Keratinocyte (primary cell): Measurements from ENCODE around the gene MARCOL. TPM values are rescaled to one million over a fixed set of nuclear protein-coding genes. Genes with fewer than 3 reads are reported as not detected.

Experiments
- DNase-seq: peaks from one replicate; pipeline ENCODE4 v3.0.0-alpha.2; 2011; ENCODE audit warnings: low read depth, missing footprints, low spot score
- FAIRE-seq: peaks from 2 replicates; lab custom pipeline; 2011; peaks lifted over from hg19 to GRCh38; lab: Jason Lieb, UNC
- H2AFZ ChIP-seq: 2 replicates; pipeline ENCODE4 v1.6.0; 2012; ENCODE audit warnings: low read length, control low read depth, inconsistent platforms; ENCODE audit not compliant: control insufficient read depth
- H3K27ac ChIP-seq: 2 replicates; pipeline ENCODE4 v1.5.1; 2011; ENCODE audit warnings: low read length; ENCODE audit not compliant: control insufficient read depth, insufficient read depth
- H3K27me3 ChIP-seq: 3 replicates; pipeline ENCODE4 v1.6.0; 2011; ENCODE audit warnings: low read length; ENCODE audit not compliant: control insufficient read depth, insufficient read depth; ENCODE audit errors: extremely low read depth
- H3K36me3 ChIP-seq, 2 experiments: 2 replicates in 1 of 2; 3 replicates in 1 of 2; pipeline ENCODE4 v1.5.1; 2011; ENCODE audit warnings: low read length in 2 of 2, mild to moderate bottlenecking in 1 of 2; ENCODE audit not compliant: control insufficient read depth in 2 of 2, insufficient read depth in 2 of 2; ENCODE audit errors: extremely low read depth in 1 of 2
- H3K4me1 ChIP-seq: 3 replicates; pipeline ENCODE4 v1.5.1; 2011; ENCODE audit warnings: low read length; ENCODE audit not compliant: control insufficient read depth, insufficient read depth; ENCODE audit errors: extremely low read depth
- H3K4me2 ChIP-seq: 3 replicates; pipeline ENCODE4 v1.6.0; 2011; ENCODE audit warnings: low read depth, low read length; ENCODE audit not compliant: control insufficient read depth, insufficient read depth; ENCODE audit errors: extremely low read depth
- H3K4me3 ChIP-seq, 3 experiments: fragments of 200-600 bp in 1 of 3; sonication (generic) in 1 of 3; 2 replicates in 2 of 3; 3 replicates in 1 of 3; pipeline ENCODE4 v1.5.1; 2011 to 2016; ENCODE audit warnings: low read length in 3 of 3, mild to moderate bottlenecking in 3 of 3, control low read depth in 2 of 3, inconsistent platforms in 1 of 3, low read depth in 1 of 3, mixed read lengths in 1 of 3, mixed run types in 1 of 3, moderate library complexity in 1 of 3; ENCODE audit not compliant: control insufficient read depth in 2 of 3, insufficient read depth in 2 of 3; ENCODE audit errors: extremely low read depth in 1 of 3
- H3K79me2 ChIP-seq: 2 replicates; pipeline ENCODE4 v1.6.0; 2012; ENCODE audit warnings: low read length; ENCODE audit not compliant: control insufficient read depth, insufficient read depth
- H3K9ac ChIP-seq: 3 replicates; pipeline ENCODE4 v1.6.0; 2011; ENCODE audit warnings: low read length; ENCODE audit not compliant: control insufficient read depth, insufficient read depth; ENCODE audit errors: extremely low read depth
- H3K9me1 ChIP-seq: 3 replicates; pipeline ENCODE4 v1.6.0; 2011; ENCODE audit warnings: low read length; ENCODE audit not compliant: control insufficient read depth, insufficient read depth; ENCODE audit errors: extremely low read depth
- H3K9me3 ChIP-seq: 2 replicates; pipeline ENCODE4 v1.5.1; 2012; ENCODE audit warnings: low read depth, low read length; ENCODE audit not compliant: control insufficient read depth
- H4K20me1 ChIP-seq: 3 replicates; pipeline ENCODE4 v1.6.0; 2011; ENCODE audit warnings: low read length; ENCODE audit not compliant: control insufficient read depth, insufficient read depth; ENCODE audit errors: extremely low read depth
- CTCF ChIP-seq, 3 experiments: IDR thresholded peaks in 1 of 3; conservative IDR thresholded peaks in 1 of 3; optimal IDR thresholded peaks in 1 of 3; 2 replicates in 2 of 3; 3 replicates in 1 of 3; pipeline versions ENCODE3 to v1.5.1; 2011; ENCODE audit warnings: low read length in 3 of 3, mild to moderate bottlenecking in 3 of 3, moderate library complexity in 2 of 3, control low read depth in 1 of 3, inconsistent platforms in 1 of 3; ENCODE audit not compliant: insufficient read depth in 2 of 3; ENCODE audit errors: extremely low read depth in 1 of 3
- EZH2 ChIP-seq: IDR thresholded peaks from one replicate; pipeline ENCODE4 v1.6.1; 2012; ENCODE audit warnings: inconsistent platforms, mild to moderate bottlenecking, low read length, moderate library complexity
- dilution Hi-C: fragments of 300-500 bp; cut with MboI; formaldehyde crosslinking; loops from one replicate; pipeline ENCODE4 v1.7.0; 2020; ENCODE audit warnings: low sequenced_read_pairs; ENCODE audit not compliant: extremely low pct_ligation_motif_present
- polyA minus RNA-seq, 3 experiments: library from RNA; depleted of rRNA, polyadenylated mRNA; stranded (reverse); fragments of >200 nt; gene quantifications; 1 replicate in 1 of 3; 2 replicates in 1 of 3; 3 replicates in 1 of 3; pipeline ENCODE4 v1.2.3, GENCODE V29; 2011
- polyA plus RNA-seq, 5 experiments: library from polyadenylated mRNA; depleted of rRNA in 3 of 5; stranded (reverse) in 3 of 5; stranded (forward) in 1 of 5; unstranded in 1 of 5; fragments of >200 nt; gene quantifications; 1 replicate in 1 of 5; 2 replicates in 3 of 5; 3 replicates in 1 of 5; pipeline versions ENCODE4 v1.2.1 to v1.2.3, GENCODE V29; 2011 to 2012; ENCODE audit warnings: missing spikeins in 2 of 5, low read depth in 1 of 5, low replicate concordance in 1 of 5

MARCOL gene
- not detected in 3 replicates for polyA plus RNA-seq
- not detected for polyA plus RNA-seq (2011; ENCODE audit: low read depth)
- not detected in 2 replicates for polyA plus RNA-seq (2011; cell fraction: cytosol; rRNA removed)
- not detected in 2 replicates for polyA plus RNA-seq (2011; cell fraction: nucleus; rRNA removed)
- not detected in 2 replicates for polyA plus RNA-seq (2012; ENCODE audit: low replicate concordance)
- not detected in 3 replicates for polyA minus RNA-seq
- not detected for polyA minus RNA-seq (2011; cell fraction: cytosol; rRNA and poly(A)+ RNA removed)
- not detected in 2 replicates for polyA minus RNA-seq (2011; cell fraction: nucleus; rRNA and poly(A)+ RNA removed)

- no peaks in the 10 kb centered on the region for H4K20me1 ChIP-seq
- H3K27me3 ChIP-seq, result no peaks in the 10 kb centered on the region
- dilution Hi-C loops, result no loop called here
- no peak within 1 kb of the TSS for H3K4me3 ChIP-seq
- no peak for TF ChIP-seq EZH2
- TF ChIP-seq CTCF (optimal IDR thresholded peaks at IDR 0.05 in 1 of 3, IDR thresholded peaks at IDR 0.05 in 1 of 3, conservative IDR thresholded peaks at IDR 0.05 in 1 of 3; ENCODE audit: extremely low read depth in 1 of 3, insufficient read depth in 2 of 3, low read length in 3 of 3), result no peak
- no peak within 1 kb of the TSS for H3K4me2 ChIP-seq
- H3K36me3 ChIP-seq, result no peaks in the 10 kb centered on the region
- H2AFZ ChIP-seq, result no peak within 1 kb of the TSS
- no peak within 1 kb of the TSS for H3K9ac ChIP-seq
- H3K9me1 ChIP-seq, result no peaks in the 10 kb centered on the region
- no peak within 1 kb of the TSS for H3K27ac ChIP-seq
- H3K79me2 ChIP-seq, result no peaks in the 10 kb centered on the region
- FAIRE-seq, result no peak
- no peaks in the 10 kb centered on the region for H3K4me1 ChIP-seq
- H3K9me3 ChIP-seq, result no peaks in the 10 kb centered on the region
- DNase-seq, result no peak
Measured at GRCh38 chr5:148238418-148238794, at the start of gene MARCOL. Gene MARCOL (plus strand): TSS chr5:148238525. CDS start chr5:148238598, 73 bp downstream.

- TF ChIP-seq EZH2 (no peak), CTCF (optimal IDR thresholded peaks at IDR 0.05 in 1 of 3, IDR thresholded peaks at IDR 0.05 in 1 of 3, conservative IDR thresholded peaks at IDR 0.05 in 1 of 3; ENCODE audit: extremely low read depth in 1 of 3, insufficient read depth in 2 of 3, low read length in 3 of 3) (no peak)
- DNase-seq (no peak), FAIRE-seq (no peak)
- Histone ChIP-seq H3K36me3 (no peaks in the 10 kb centered on the region), H3K9me1 (no peaks in the 10 kb centered on the region), H3K27ac (no peak overlapping the region), H3K9me3 (no peaks in the 10 kb centered on the region), H3K79me2 (no peaks in the 10 kb centered on the region), H3K4me3 (no peak overlapping the region), H3K27me3 (no peaks in the 10 kb centered on the region), H3K9ac (no peak overlapping the region), H4K20me1 (no peaks in the 10 kb centered on the region), H2AFZ (no peak overlapping the region), H3K4me2 (no peak overlapping the region), H3K4me1 (peaks cover 13% of the 10 kb centered on the region)
- dilution Hi-C loops, result no loop called here
Measured at GRCh38 chr5:148191010-148191409, 47.3 kb upstream of the MARCOL start.
